C4-2B (cell line): ENCODE data around the gene LAMB1.

Experiments used
- H3K27ac ChIP-seq: fragments of 450-650 bp; 2 replicates; pipeline ENCODE4 v1.5.1; 2017
- ZFX ChIP-seq: fragments of 450-650 bp; IDR thresholded peaks from 2 replicates; pipeline ENCODE4 v1.6.1; 2017
- TF ChIP-seq, protein P1 (sequence below): fragments of 450-650 bp; conservative IDR thresholded peaks from 2 replicates; pipeline ENCODE4 v1.5.1; 2017; ENCODE audit warnings: mild to moderate bottlenecking

Gene LAMB1

DNA sequence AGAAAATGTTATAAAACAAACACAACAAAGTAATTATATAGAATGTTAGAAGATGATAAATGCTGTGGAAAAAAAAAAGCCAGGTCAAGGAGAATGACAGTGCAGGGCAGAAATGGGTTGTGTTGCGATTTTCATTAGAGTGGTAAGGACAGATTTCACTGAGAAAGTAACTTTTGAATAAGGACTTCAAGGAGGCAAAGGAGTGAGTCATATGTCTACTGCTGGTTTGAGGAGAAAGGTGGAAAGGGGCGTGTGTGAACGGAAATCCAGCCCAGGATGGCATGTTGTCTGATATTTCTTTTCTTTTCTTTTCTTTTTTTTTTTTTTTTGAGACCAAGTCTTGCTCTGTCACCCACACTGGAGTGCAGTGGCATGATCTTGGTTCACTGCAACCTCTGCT is 124.3 kb downstream of the LAMB1 start:
- no peak overlapping the region for H3K27ac ChIP-seq
- TF ChIP-seq ZFX, result no peak
- TF ChIP-seq, protein P1, sequence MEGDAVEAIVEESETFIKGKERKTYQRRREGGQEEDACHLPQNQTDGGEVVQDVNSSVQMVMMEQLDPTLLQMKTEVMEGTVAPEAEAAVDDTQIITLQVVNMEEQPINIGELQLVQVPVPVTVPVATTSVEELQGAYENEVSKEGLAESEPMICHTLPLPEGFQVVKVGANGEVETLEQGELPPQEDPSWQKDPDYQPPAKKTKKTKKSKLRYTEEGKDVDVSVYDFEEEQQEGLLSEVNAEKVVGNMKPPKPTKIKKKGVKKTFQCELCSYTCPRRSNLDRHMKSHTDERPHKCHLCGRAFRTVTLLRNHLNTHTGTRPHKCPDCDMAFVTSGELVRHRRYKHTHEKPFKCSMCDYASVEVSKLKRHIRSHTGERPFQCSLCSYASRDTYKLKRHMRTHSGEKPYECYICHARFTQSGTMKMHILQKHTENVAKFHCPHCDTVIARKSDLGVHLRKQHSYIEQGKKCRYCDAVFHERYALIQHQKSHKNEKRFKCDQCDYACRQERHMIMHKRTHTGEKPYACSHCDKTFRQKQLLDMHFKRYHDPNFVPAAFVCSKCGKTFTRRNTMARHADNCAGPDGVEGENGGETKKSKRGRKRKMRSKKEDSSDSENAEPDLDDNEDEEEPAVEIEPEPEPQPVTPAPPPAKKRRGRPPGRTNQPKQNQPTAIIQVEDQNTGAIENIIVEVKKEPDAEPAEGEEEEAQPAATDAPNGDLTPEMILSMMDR, result no peak

DNA sequence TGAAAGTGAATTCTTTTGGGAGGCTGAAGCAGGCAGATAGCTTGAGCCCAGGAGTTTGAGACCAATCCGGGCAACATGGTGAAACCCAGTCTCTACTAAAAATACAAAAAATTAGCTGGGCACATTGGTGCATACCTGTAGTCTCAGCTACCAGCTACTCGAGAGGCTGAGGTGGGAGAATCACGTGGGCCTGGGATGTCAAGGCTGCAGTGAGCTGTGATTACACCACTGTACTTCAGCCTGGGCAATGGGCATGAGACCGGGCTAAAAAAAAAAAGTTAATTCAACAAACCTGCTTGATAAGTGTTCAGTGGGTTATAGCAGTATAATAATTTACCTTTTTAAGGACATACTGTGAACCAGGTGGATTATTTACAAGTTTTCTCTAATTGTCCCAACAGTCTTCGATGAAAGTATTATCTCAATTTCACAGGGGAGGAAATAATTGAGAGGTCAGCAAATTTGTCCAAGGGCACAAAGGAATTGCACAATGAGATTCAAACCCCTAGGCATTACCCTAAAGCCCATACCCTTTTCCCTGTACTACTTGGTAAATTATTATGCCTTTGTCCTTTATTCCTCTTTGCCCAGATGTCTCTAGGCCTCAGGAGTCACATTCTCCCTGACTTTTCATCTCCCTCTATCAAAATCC is 125.1 kb downstream of the LAMB1 start:
- no peak overlapping the region for H3K27ac ChIP-seq
- no peak for TF ChIP-seq ZFX
- TF ChIP-seq, protein P1, result no peak

- TF ChIP-seq, protein P1, result no peak
- TF ChIP-seq ZFX, result no peak
These were observed 126.0 kb downstream of the LAMB1 start for GRCh38 chr7:107876916-107877315.

GRCh38 chr7:107874605-107875446 is 128.1 kb downstream of the LAMB1 start:
- TF ChIP-seq, protein P1, result peak; percentile 94
- TF ChIP-seq ZFX, result no peak
- H3K27ac ChIP-seq, result no peak overlapping the region

More at GRCh38 chr7:107876916-107877315, 126.0 kb downstream of the LAMB1 start:
- no peak overlapping the region for H3K27ac ChIP-seq

DNA sequence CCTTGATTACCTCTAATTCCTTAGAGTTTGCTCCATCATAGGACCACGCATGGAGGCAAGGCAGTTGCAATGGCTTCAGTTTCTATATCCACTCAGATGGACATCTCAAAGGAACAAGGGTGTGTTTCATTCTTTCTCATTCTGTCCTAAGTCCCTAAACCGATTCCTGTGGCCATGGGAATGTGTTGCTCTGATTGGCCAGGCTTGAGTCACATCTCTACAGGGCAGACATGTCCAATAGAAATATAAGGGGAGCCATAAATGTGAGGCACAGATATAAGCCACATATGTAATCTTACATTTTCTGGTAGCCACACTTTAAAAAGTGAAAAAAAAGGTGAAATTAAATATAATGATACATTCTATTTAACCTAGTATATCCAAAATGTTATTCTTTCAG is 128.8 kb downstream of the LAMB1 start:
- no peak overlapping the region for H3K27ac ChIP-seq
- TF ChIP-seq, protein P1, result no peak
- no peak for TF ChIP-seq ZFX
